ENCODE results near the gene NANS.
A peak's percentile ranks its signal among the peaks of the same experiment; 100 is the strongest.
"Not testable (repeated sequence)": the region's sequence is repeated elsewhere in the genome, so short reads cannot be mapped to it uniquely, and the experiment has no call there.

Gene NANS

GRCh38 chr9:98097836-98098235 is 41.3 kb downstream of the NANS start:
- DNase-seq = no peak

GRCh38 chr9:98099346-98099745 is 42.8 kb downstream of the NANS start:
- DNase-seq = no peak

GRCh38 chr9:98099898-98100297 is 43.4 kb downstream of the NANS start:
- no peak for DNase-seq

GRCh38 chr9:98100456-98100855 is 43.9 kb downstream of the NANS start:
- no peak for DNase-seq

- DNase-seq = no peak
Measured at GRCh38 chr9:98101416-98101815, 44.9 kb downstream of the NANS start.

GRCh38 chr9:98101868-98102273 is 45.3 kb downstream of the NANS start:
- no peak for DNase-seq

- DNase-seq = no peak
Measured at GRCh38 chr9:98104445-98104881, 47.9 kb downstream of the NANS start.

- DNase-seq = no peak
Measured at GRCh38 chr9:98105006-98105405, 48.5 kb downstream of the NANS start.

- no peak for DNase-seq
Measured at GRCh38 chr9:98107926-98108325, 51.4 kb downstream of the NANS start.

- no peak for DNase-seq
Measured at GRCh38 chr9:98108531-98109031, 52.0 kb downstream of the NANS start.

- no peak for DNase-seq
Measured at GRCh38 chr9:98109052-98109451, 52.5 kb downstream of the NANS start.

GRCh38 chr9:98117097-98117496 is 60.6 kb downstream of the NANS start:
- not testable (repeated sequence) for DNase-seq

GRCh38 chr9:98117984-98118639 is 61.6 kb downstream of the NANS start:
- peak; percentile 10 for DNase-seq

GRCh38 chr9:98118640-98119601 is 62.4 kb downstream of the NANS start, which contains the start of gene TRIM14:
Gene TRIM14 (minus strand): TSS chr9:98119222. CDS start chr9:98119188, 34 bp downstream.
- DNase-seq = peak; percentile 82

- DNase-seq = no peak
Measured at GRCh38 chr9:98120476-98120875, 63.9 kb downstream of the NANS start.

GRCh38 chr9:98121058-98121457 is 64.5 kb downstream of the NANS start:
- no peak for DNase-seq

GRCh38 chr9:98124091-98124490 is 67.6 kb downstream of the NANS start:
- not testable (repeated sequence) for DNase-seq

GRCh38 chr9:98124637-98125426 is 68.3 kb downstream of the NANS start:
- no peak for DNase-seq

GRCh38 chr9:98127226-98127625 is 70.7 kb downstream of the NANS start:
- no peak for DNase-seq

- DNase-seq = no peak
Measured at GRCh38 chr9:98128316-98128715, 71.8 kb downstream of the NANS start.

- DNase-seq = no peak
Measured at GRCh38 chr9:98129451-98129881, 72.9 kb downstream of the NANS start.

- DNase-seq = not testable (repeated sequence)
Measured at GRCh38 chr9:98130060-98130459, 73.5 kb downstream of the NANS start.
